Loucy (cell line): ENCODE measurements around the gene NUP62.

ENCODE experiments used
- H2AFZ ChIP-seq: fragments of 200-600 bp; sonication (generic); 2 replicates; pipeline ENCODE4 v1.6.0; 2016; ENCODE audit warnings: antibody characterized with exemption, mild to moderate bottlenecking, low read length, moderate library complexity
- H3F3A ChIP-seq: fragments of 200-600 bp; 2 replicates; pipeline ENCODE4 v1.6.0; 2016; ENCODE audit warnings: antibody characterized with exemption, low read depth, mild to moderate bottlenecking
- H3K27me3 ChIP-seq: fragments of 200-600 bp; sonication (generic); 2 replicates; pipeline ENCODE4 v1.6.1; 2014; ENCODE audit warnings: low read length, mild to moderate bottlenecking; ENCODE audit not compliant: insufficient read depth, poor library complexity, severe bottlenecking
- H3K36me3 ChIP-seq: fragments of 200-600 bp; sonication (generic); 2 replicates; pipeline ENCODE4 v1.6.1; 2016; ENCODE audit warnings: low read length; ENCODE audit not compliant: insufficient read depth
- H3K4me1 ChIP-seq: fragments of 200-600 bp; sonication (generic); 2 replicates; pipeline ENCODE4 v1.5.1; 2014; ENCODE audit warnings: low read length, mild to moderate bottlenecking; ENCODE audit not compliant: insufficient read depth, poor library complexity, severe bottlenecking
- H3K4me2 ChIP-seq: fragments of 200-600 bp; sonication (generic); 2 replicates; pipeline ENCODE4 v1.6.0; 2014; ENCODE audit warnings: antibody characterized with exemption, low read length, low read depth, mild to moderate bottlenecking; ENCODE audit not compliant: poor library complexity, severe bottlenecking
- H3K4me3 ChIP-seq: fragments of 200-600 bp; sonication (generic); 2 replicates; pipeline ENCODE4 v1.5.1; 2014; ENCODE audit warnings: low read length, mild to moderate bottlenecking, mixed read lengths; ENCODE audit not compliant: poor library complexity, severe bottlenecking
- H3K79me2 ChIP-seq: fragments of 200-600 bp; sonication (generic); 2 replicates; pipeline ENCODE4 v1.6.1; 2014; ENCODE audit warnings: low read length; ENCODE audit not compliant: insufficient read depth
- H3K9ac ChIP-seq: fragments of 200-600 bp; sonication (generic); 2 replicates; pipeline ENCODE4 v1.6.0; 2014; ENCODE audit warnings: mild to moderate bottlenecking, low read depth, low read length, moderate library complexity; ENCODE audit not compliant: poor library complexity, severe bottlenecking
- H3K9me2 ChIP-seq: fragments of 200-600 bp; sonication (generic); replicated peaks from 2 replicates; pipeline ENCODE4 v1.6.1; 2016; ENCODE audit warnings: low read depth, low read length, mixed read lengths
- H3K9me3 ChIP-seq: fragments of 200-600 bp; sonication (generic); 2 replicates; pipeline ENCODE4 v1.6.1; 2014; ENCODE audit warnings: mild to moderate bottlenecking, antibody characterized with exemption, low read length, low read depth; ENCODE audit not compliant: insufficient read depth
- H4K20me1 ChIP-seq: fragments of 200-600 bp; sonication (generic); 2 replicates; pipeline ENCODE4 v1.6.0; 2014; ENCODE audit warnings: antibody characterized with exemption, low read length, mild to moderate bottlenecking; ENCODE audit not compliant: insufficient read depth, poor library complexity, severe bottlenecking
- EZH2phosphoT487 ChIP-seq: fragments of 200-600 bp; IDR thresholded peaks from 2 replicates; pipeline ENCODE4 v1.6.1; 2018; ENCODE audit warnings: antibody characterized with exemption, mild to moderate bottlenecking, moderate library complexity, borderline replicate concordance
- TF ChIP-seq, protein P1 (sequence below): fragments of 200-600 bp; sonication (generic); conservative IDR thresholded peaks from 2 replicates; pipeline ENCODE4 v1.5.1; 2014; ENCODE audit warnings: mild to moderate bottlenecking, antibody characterized with exemption, low read length

NUP62 gene

DNA sequence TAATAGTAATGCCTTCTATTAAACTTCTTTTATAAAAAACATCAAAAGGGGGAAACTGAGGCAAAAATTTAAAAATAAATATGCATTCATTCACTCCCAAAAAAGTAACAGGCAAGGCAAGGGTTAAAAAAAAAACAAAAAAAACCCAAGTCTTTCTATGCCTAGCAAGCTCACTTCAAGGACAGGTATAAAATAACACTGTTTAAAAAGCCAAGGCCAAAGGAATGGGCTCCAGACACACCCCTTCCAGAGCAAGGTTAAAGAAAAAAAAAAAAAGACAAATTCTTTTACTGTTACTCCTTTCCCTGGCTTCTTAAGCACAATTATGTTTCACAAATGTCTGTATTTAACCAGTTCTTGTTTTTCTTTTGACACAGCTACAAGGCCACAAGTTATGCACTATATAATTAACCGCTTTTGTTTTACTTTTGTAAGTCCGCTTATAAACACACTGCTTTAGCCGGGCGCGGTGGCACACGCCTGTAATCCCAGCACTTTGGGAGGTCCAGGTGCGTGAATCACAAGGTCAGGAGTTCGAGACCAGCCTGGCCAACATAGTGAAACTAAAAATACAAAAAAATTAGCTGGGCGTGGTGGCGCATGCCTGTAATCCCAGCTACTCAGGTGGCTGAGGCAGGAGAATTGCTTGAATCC lies 28.1 kb upstream of the NUP62 start:
- no peak for TF ChIP-seq EZH2phosphoT487
- TF ChIP-seq, protein P1, sequence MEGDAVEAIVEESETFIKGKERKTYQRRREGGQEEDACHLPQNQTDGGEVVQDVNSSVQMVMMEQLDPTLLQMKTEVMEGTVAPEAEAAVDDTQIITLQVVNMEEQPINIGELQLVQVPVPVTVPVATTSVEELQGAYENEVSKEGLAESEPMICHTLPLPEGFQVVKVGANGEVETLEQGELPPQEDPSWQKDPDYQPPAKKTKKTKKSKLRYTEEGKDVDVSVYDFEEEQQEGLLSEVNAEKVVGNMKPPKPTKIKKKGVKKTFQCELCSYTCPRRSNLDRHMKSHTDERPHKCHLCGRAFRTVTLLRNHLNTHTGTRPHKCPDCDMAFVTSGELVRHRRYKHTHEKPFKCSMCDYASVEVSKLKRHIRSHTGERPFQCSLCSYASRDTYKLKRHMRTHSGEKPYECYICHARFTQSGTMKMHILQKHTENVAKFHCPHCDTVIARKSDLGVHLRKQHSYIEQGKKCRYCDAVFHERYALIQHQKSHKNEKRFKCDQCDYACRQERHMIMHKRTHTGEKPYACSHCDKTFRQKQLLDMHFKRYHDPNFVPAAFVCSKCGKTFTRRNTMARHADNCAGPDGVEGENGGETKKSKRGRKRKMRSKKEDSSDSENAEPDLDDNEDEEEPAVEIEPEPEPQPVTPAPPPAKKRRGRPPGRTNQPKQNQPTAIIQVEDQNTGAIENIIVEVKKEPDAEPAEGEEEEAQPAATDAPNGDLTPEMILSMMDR: no peak
- Histone ChIP-seq H3F3A (no peaks in the 10 kb centered on the region), H3K9me3 (no peaks in the 10 kb centered on the region), H3K9me2 (no peaks in the 10 kb centered on the region), H4K20me1 (no peaks in the 10 kb centered on the region), H3K4me3 (no peak overlapping the region), H3K4me1 (no peaks in the 10 kb centered on the region), H2AFZ (no peak overlapping the region), H3K79me2 (no peaks in the 10 kb centered on the region), H3K36me3 (no peaks in the 10 kb centered on the region), H3K9ac (no peak overlapping the region), H3K27me3 (no peaks in the 10 kb centered on the region), H3K4me2 (no peak overlapping the region)

DNA sequence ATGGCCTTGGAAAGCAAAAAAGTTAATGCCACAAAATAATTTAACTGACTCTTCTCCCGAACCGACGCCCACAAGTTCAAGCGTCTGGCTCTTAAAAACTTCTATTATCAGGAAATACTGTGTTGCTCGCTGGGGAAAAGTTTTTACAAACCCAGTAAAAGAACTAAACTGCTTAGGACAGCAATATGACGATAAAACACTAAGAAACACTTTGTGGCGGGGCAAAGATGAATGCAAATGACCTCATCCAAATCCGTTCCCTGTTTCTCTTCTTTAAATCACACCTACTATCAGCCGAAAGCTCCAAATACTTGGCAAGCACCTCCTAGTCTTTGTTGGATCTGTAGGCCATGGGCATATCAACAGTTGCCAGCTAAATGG lies 26.8 kb upstream of the NUP62 start:
- TF ChIP-seq, protein P1: no peak
- no peak for TF ChIP-seq EZH2phosphoT487

DNA sequence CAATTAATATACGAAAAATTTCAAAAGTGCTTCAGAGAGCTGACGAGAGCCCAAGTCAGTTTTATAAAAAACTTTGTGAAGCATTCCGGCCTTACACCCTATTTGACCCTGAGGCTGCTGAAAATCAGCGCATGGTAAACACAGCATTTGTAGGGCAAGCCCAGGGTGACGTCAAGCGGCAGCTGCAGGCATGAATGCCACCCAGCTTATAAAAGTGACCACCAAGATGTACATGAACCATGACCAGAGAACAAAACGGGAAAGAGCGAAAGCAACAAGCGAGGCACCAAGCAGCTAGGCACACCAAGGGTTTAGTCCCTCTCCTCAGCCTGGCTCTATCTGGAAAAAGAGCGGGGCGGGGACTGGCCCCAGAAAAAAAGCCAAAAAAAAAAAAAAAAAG lies 25.6 kb upstream of the NUP62 start:
- no peak for TF ChIP-seq EZH2phosphoT487
- TF ChIP-seq, protein P1: no peak
- H3K9ac ChIP-seq: no peak overlapping the region
- H3K27me3 ChIP-seq: no peaks in the 10 kb centered on the region
- H3K4me1 ChIP-seq: no peaks in the 10 kb centered on the region
- H3K9me2 ChIP-seq: no peaks in the 10 kb centered on the region
- H3K36me3 ChIP-seq: no peaks in the 10 kb centered on the region
- H3K79me2 ChIP-seq: no peaks in the 10 kb centered on the region
- no peak overlapping the region for H3K4me2 ChIP-seq
- no peak overlapping the region for H2AFZ ChIP-seq
- no peaks in the 10 kb centered on the region for H3K9me3 ChIP-seq
- H4K20me1 ChIP-seq: no peaks in the 10 kb centered on the region
- no peaks in the 10 kb centered on the region for H3F3A ChIP-seq
- no peak overlapping the region for H3K4me3 ChIP-seq

More for the DNA sequence above, 26.8 kb upstream of the NUP62 start:
- H3K4me3 ChIP-seq: no peak overlapping the region
- H3K4me1 ChIP-seq: no peaks in the 10 kb centered on the region
- no peak overlapping the region for H3K4me2 ChIP-seq
- no peak overlapping the region for H2AFZ ChIP-seq
- no peaks in the 10 kb centered on the region for H3K27me3 ChIP-seq
- H4K20me1 ChIP-seq: no peaks in the 10 kb centered on the region
- no peaks in the 10 kb centered on the region for H3F3A ChIP-seq
- no peaks in the 10 kb centered on the region for H3K9me2 ChIP-seq
- no peaks in the 10 kb centered on the region for H3K79me2 ChIP-seq
- no peak overlapping the region for H3K9ac ChIP-seq
- no peaks in the 10 kb centered on the region for H3K36me3 ChIP-seq
- no peaks in the 10 kb centered on the region for H3K9me3 ChIP-seq
